NCI-H1105 treated with DMSO at 0.1 percent for 48 hours (cell line): ENCODE measurements around the gene FAM24B.
"Not testable (repeated sequence)": the region's sequence is repeated elsewhere in the genome, so short reads cannot be mapped to it uniquely, and the experiment has no call there.

ENCODE experiments used
- DNase-seq: peaks from one replicate; lab custom pipeline; 2025; lab: John Stamatoyannopoulos, UW

Gene FAM24B

DNA sequence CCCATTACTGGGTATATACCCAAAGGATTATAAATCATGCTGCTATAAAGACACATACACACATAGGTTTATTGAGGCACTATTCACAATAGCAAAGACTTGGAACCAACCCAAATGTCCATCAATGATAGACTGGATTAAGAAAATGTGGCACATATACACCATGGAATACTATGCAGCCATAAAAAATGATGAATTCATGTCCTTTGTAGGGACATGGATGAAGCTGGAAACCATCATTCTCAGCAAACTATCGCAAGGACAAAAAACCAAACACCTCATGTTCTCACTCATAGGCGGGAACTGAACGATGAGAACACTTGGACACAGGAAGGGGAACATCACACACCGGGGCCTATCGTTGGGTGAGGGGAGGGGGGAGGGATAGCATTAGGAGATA, 21.3 kb downstream of the FAM24B start:
- DNase-seq, result not testable (repeated sequence)

DNA sequence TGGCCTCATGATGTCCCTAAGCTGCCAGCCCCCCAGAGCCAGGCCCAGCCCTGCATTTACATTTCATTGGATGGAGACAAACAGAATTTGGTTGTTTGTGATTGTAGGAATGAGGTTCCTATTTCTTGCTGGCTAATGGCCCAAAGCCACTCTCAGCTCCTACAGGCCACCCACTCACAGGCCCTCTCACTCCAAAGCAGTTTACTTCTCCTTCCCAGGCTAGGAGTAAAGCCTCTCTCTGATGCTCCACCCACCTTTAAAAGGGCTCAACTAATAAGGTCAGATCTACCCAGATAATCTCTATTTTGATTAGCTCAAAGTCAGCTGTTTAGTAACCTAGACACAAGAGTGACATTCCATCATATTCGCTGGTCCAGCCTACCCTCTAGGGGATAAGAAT, 22.5 kb downstream of the FAM24B start:
- DNase-seq, result no peak

DNA sequence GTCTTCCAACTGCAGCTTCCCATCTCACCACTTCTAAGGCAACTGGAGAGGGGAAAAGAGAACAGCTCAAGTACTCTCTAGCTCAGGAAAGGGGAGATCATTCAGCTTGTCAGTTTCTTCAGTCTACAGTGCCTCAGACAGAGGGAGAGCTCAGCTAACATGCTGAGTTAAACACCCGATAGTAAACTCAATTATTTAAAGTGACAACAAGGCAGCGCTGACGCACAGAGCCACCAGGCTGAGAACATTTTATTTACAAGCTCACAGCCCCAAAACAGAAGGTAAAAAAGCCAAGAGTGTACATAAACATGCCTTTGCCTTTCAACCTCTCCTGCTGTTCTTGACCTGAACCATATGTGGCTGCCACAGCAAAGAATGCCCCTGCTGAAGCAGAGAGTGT, 23.6 kb downstream of the FAM24B start:
- DNase-seq, result no peak

- DNase-seq, result no peak
These were observed 24.7 kb downstream of the FAM24B start for GRCh38 chr10:122854648-122855047.

- no peak for DNase-seq
These were observed 25.6 kb downstream of the FAM24B start for GRCh38 chr10:122853665-122854313.

GRCh38 chr10:122852261-122852660, 27.1 kb downstream of the FAM24B start:
- no peak for DNase-seq

- DNase-seq, result no peak
These were observed 28.4 kb downstream of the FAM24B start for GRCh38 chr10:122850705-122851640.

- DNase-seq, result no peak
These were observed 29.3 kb downstream of the FAM24B start for GRCh38 chr10:122849900-122850605.

GRCh38 chr10:122849090-122849489, 30.3 kb downstream of the FAM24B start:
- no peak for DNase-seq

DNA sequence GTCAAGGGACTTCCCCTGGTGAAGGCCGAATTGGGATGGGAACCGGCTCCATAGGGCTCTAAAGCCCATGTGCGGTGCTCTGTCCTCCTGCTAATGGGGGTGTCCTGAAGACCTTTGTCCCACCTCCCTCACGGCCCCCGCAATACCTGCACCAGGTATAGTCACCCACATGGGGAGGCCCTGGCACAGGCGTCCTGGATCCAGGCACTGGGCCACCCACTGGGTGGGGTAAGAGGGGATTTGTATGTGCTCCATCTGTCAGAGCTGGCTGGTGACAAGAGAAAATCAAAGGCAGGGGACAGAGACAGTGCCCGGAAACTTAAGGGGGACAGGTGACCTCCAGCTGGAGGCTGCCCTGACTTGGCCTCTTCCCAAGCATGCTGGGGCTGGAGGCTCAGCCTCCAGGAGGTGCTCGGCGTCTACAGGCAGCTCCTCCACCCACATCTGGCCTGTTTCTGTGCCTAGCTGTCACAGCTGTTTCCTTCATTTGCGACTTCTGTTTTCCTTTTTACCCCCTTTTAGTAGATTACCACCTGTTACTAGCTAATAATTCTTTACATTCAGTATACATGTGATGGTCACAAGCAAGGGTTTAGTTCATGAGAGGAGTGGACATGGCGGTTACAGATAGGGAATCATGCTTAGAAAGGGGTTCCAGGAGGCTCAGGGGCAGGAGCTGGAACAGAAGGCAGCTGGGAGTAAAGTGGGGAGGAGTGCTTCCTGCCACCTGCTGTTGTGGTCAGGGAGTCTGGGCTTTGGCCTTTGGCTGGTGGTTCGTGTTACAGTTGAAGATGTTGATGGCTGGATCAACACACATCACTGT, 31.4 kb downstream of the FAM24B start:
- DNase-seq, result no peak

GRCh38 chr10:122845783-122846332, 33.5 kb downstream of the FAM24B start, which contains the start of gene CUZD1:
TSS of gene CUZD1 (minus strand) at chr10:122845857. CDS start at chr10:122845843, 14 bp downstream.
- DNase-seq, result no peak

DNA sequence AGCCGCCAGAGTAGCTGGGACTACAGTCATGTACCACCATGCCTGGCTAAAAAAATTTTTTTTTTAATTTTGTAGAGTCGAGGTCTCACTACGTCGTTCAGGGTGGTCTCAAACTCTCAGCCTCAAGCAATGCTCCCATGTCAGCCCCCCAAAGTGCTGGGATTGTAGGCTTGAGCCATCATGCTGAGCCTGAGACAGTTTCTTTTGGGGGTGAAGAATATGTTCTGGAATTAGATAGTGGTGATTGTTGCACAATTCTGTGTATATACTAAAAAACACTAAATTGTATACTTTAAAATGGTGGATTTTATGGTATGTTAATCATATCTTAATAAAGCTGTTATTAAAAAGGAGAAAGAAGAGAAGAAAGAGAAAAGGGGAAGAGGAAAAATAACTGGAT, 35.2 kb downstream of the FAM24B start:
- DNase-seq, result no peak

- DNase-seq, result no peak
These were observed 37.8 kb downstream of the FAM24B start for GRCh38 chr10:122841569-122841968.

GRCh38 chr10:122839505-122839904, 39.9 kb downstream of the FAM24B start:
- DNase-seq, result no peak

GRCh38 chr10:122838880-122839279, 40.5 kb downstream of the FAM24B start:
- no peak for DNase-seq

- no peak for DNase-seq
These were observed 43.5 kb downstream of the FAM24B start for GRCh38 chr10:122835908-122836307.

DNA sequence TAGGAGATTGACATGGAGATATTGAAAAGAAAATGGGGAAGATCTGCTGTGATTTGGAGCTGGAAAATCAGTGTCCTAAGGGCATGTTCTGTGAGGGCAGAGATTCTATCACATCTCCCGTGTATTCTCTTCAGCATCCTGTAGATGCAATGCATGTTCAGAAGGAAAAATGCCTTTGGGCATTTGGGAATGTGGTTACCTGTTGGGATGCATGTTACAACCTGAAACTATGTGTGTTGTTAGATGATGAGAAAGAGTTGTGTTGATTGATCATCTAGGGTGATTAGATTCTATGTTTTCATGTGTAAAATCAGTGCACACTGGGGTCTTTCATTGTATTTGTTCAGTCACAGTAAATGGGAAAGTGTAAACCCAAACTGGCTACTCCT, 48.4 kb downstream of the FAM24B start:
- DNase-seq, result no peak

DNA sequence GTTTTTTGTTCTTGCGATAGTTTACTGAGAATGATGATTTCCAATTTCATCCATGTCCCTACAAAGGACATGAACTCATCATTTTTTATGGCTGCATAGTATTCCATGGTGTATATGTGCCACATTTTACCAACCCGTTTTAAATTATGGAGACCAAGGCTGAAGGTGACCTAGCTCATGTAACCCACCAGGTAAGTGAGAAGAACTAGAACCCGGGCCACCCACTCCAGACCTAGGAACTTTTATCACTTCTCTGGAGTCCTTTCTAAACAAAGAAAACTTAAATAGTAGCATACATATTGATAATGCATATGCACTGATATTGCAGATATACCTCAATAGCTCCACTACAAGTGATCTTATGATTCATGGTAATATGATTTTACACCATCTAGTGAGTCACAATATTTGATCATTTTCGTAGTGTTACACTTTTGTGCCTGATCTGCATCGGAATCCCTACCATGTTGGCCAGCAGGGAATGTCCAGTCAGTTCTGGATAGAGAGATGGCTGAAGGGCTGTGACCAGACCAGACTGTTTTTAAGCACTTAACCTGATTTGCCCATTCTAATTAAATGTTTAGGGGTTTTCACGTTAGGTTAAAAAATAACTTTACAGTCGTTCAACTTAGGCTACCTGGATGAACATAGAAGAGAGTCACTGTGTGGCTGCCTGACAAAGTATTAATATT, 49.0 kb downstream of the FAM24B start:
- no peak for DNase-seq

GRCh38 chr10:122829454-122829853, 49.9 kb downstream of the FAM24B start:
- no peak for DNase-seq

GRCh38 chr10:122828716-122829255, 50.6 kb downstream of the FAM24B start:
- no peak for DNase-seq

DNA sequence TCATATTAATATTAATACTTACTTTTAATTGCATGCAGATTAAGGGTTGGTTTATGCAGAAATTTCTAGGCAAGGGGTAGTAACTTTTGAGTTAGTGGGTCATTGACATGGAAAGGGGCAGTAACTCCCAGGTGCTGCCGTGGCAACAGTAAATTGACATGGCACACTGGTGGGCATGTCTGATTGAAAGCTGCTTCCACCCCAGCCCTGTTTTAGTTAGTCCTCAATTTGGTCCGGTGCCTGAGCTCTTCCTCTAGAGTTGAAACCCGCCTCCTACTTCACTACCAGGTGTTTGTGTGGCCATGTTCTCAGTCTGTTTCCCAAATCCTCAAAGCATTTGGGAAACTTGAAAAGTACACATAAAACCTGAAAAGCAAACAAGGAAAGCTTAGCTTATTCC, 52.1 kb downstream of the FAM24B start:
- no peak for DNase-seq
